GM18507 (cell line): Measurements from ENCODE around the gene RPS29.
"Not testable (repeated sequence)": the region's sequence is repeated elsewhere in the genome, so short reads cannot be mapped to it uniquely, and the experiment has no call there.

Experiments used
- DNase-seq: peaks from one replicate; pipeline ENCODE4 v3.0.0; 2011; ENCODE audit warnings: low read depth; ENCODE audit not compliant: insufficient read length; ENCODE audit errors: extremely low spot score
- FAIRE-seq: peaks from 2 replicates; lab custom pipeline; 2011; peaks lifted over from hg19 to GRCh38; lab: Jason Lieb, UNC

RPS29 gene

DNA sequence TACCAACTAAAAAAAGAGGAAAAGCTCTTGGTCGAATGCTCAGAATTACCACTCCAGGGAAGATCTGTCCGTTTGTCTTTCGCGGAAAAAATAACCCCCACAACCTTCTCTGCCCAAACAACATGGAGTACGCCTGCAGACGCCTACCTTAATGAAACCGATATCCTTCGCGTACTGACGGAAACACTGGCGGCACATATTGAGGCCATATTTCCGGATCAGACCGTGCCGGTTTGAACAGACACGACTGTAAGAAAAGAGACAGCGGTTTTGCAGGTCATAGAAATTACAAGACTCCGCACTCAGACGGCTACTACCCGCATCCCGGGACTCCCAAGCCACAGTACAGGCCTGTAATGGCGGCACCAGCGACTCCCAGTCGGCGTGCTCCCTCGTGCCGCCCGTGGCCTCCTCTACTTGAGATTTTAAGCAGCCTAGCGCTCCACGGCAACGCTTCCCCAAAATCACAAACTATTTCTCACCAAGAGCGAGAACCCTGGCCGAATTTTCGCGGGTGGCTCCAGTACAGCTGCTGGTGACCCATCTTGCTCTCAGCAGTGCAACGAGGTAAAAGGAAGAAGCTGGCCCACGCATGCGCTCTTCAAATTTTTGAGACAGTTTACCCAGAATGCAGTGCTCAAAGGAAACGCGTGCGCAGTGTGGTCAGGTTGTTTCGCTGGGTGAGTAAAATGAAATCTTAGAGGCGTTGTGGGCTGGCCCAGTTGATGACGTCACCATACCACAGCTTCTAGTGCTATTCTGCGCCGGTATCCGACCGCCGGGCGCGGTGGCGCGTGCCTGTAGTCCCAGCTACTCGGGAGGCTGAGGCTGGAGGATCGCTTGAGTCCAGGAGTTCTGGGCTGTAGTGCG, at the start of gene RPS29:
Gene RPS29, minus strand, starts transcription at position 578 of the 870 bp plus-strand sequence. Its CDS starts 34 bp downstream, at position 544.
- peak; percentile 96 for FAIRE-seq
- DNase-seq: peak; percentile 84

GRCh38 chr14:49634547-49635334, 48.6 kb upstream of the RPS29 start, which contains the start of gene DNAAF2:
Gene DNAAF2, minus strand, starts transcription at chr14:49635244. Its CDS starts 95 bp downstream, at chr14:49635149.
- DNase-seq (peak; percentile 32), FAIRE-seq (no peak)

- peak; percentile 84 for FAIRE-seq
- DNase-seq: peak; percentile 71
Observed at GRCh38 chr14:49633640-49634546, 47.7 kb upstream of the RPS29 start.

- FAIRE-seq (peak; percentile 64), DNase-seq (no peak)
Observed at GRCh38 chr14:49623941-49624839, 38.0 kb upstream of the RPS29 start.

DNA sequence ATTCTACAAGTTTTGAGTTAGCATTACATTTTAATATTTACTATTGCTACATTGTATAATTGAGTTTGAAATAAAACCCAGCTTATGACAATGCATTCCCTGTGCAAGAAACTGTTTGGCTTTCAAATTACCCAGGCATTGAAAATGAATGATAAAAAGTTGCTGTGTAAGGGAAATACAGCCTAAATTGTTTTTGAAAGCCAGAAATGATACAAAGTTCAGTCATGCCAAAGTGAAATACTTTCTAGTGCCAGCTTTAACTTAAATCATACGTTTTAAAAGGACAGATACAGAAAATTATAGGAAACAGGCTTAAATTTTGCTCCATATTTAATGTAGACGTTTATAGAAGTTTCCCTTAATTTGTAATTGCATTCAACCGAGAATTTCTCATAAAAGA, 37.2 kb upstream of the RPS29 start:
- DNase-seq (no peak), FAIRE-seq (no peak)

- DNase-seq: no peak
- FAIRE-seq: no peak
Observed at GRCh38 chr14:49622022-49622607, 35.9 kb upstream of the RPS29 start.

- FAIRE-seq (no peak), DNase-seq (no peak)
Observed at GRCh38 chr14:49621114-49621881, 35.1 kb upstream of the RPS29 start.

- DNase-seq (peak; percentile 96), FAIRE-seq (peak; percentile 90)
Observed at GRCh38 chr14:49620182-49621113, 34.3 kb upstream of the RPS29 start, which contains the start of the genes MGAT2 and RPL36AL. Gene MGAT2, plus strand, starts transcription at chr14:49620799. Its CDS starts 470 bp downstream, at chr14:49621269. Gene RPL36AL, minus strand, starts transcription at chr14:49620626. Its CDS starts 1,522 bp downstream, at chr14:49619104.

GRCh38 chr14:49619730-49620129, 33.5 kb upstream of the RPS29 start:
- no peak for DNase-seq
- FAIRE-seq: no peak

DNA sequence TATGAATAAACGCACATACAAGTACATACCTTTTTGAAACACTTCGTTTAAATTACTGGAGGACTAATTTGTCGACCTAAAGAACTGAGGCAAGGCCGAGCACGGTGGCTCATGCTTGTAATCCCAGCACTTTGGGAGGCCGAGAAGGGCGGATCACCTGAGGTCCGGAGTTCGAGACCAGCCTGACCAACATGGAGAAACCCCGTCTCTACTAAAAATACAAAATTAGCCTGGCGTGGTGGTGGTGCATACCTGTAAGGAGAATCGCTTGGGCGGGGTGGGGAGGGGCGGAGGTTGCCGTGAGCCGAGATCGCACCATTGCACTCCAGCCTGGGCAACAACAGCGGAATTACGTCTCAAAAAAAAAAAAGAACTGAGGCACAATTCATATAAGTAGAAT, 33.1 kb upstream of the RPS29 start:
- not testable (repeated sequence) for FAIRE-seq, DNase-seq

DNA sequence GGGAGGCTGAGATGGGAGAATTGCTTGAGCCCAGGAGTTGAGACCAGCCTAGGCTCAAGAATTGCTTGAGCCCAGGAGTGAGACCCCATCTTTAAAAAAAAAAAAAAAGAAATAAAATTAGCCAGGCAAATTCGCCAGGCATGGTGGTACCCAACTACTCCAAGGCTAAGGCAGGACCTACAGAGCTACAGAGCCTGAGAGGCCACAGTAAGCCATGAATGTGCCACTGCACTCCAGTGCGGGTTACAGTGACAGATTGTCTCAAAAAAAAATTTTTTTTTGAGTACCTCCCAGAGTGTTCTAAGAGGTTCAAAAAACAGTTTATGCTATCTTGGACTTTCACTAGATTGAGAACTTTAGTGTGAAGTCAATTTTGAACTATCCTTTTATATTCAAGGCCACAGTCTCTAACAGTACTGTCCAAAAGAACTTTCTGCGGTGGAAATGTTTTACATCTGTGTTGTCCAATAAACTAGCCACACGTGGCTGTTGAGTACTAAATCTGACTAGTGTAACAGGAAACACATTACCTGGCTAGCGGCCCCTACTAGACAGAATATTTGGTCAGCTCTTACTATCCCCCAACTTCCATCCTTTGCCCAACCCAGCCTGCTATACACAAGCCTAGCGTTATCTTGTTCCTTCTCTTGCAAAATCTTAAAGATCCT, 31.8 kb upstream of the RPS29 start:
- FAIRE-seq (no peak), DNase-seq (no peak)

DNA sequence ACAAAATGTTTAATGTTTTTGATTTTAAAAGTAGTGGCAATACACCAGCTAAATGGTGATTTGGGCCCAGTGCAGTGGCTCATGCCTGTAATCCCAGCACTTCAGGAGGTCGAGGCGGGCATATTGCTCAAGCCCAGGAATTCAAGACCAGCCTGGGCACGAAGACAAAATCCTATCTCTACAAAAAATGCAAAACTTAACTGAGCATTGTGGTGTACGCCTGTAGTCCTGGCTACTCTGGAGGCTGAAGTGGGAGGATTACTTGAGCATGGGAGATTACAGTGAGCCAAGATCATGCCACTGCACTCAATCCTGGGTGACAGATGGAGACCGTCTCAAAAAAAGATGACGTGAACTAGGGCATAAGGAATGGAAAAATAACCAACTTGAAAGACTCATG, 29.6 kb upstream of the RPS29 start:
- DNase-seq (no peak), FAIRE-seq (no peak)

GRCh38 chr14:49614196-49614595, 28.0 kb upstream of the RPS29 start:
- no peak for FAIRE-seq
- DNase-seq: no peak

- FAIRE-seq: no peak
Observed at GRCh38 chr14:49612671-49613070, 26.5 kb upstream of the RPS29 start.

DNA sequence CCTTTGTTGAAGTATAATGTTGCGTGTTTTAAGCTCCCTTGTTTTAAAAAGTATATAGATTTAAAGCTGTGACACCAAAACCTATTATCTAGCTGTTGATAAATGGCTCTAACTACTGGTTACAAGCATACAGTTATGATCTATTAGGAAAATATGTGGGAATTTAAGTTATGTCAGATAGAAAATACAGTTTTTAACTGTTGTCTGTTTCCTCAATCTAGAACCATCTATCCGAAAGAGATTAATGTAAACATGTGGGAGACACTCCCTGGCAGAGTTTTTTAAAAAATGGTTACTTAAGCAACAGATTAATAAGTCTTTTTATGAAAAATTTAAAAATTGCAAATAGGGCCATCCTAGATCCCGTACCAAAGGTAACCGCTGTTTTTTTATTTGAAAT, 26.1 kb upstream of the RPS29 start:
- no peak for DNase-seq
- FAIRE-seq: no peak

More at GRCh38 chr14:49612671-49613070, 26.5 kb upstream of the RPS29 start:
- DNase-seq: no peak

GRCh38 chr14:49607583-49607982, 21.4 kb upstream of the RPS29 start:
- DNase-seq (no peak), FAIRE-seq (no peak)
